Fibroblast of the aortic adventitia (primary cell): ENCODE data around the gene GPSM3. TPM values are rescaled to one million over a fixed set of nuclear protein-coding genes. Genes with fewer than 3 reads are reported as not detected.

ENCODE experiments used
- small RNA-seq: library from RNA; depleted of rRNA; stranded (forward); fragments of <200 nt; gene quantifications from one replicate; pipeline ENCODE3, GENCODE V24; 2012
- total RNA-seq: library from RNA; depleted of rRNA; stranded (reverse); fragments of >200 nt; gene quantifications from 2 replicates; pipeline ENCODE4 v1.2.3, GENCODE V29; 2012; ENCODE audit warnings: low replicate concordance

The GPSM3 gene
- total RNA-seq, 1 donor, result 0.90 TPM

Small RNA genes lying within 50 kb of the gene (small RNA-seq; reads per million reads assigned to genes)
- gene AL662884.1, result not detected
- not detected for gene MIR6833

Other genes with a start within 250 kb of the GPSM3 start
- 32.9 and 39.1 TPM in 2 replicates for gene CFB, start 246.5 kb downstream of the GPSM3 start, total RNA-seq
- 36.6 and 109 TPM in 2 replicates for gene NELFE, start 233.7 kb downstream of the GPSM3 start, total RNA-seq
- 30.7 and 42.8 TPM in 2 replicates for gene SKIC2, start 233.5 kb downstream of the GPSM3 start, total RNA-seq
- gene DXO, start 220.5 kb downstream of the GPSM3 start, total RNA-seq, result 15.9 and 28.8 TPM in 2 replicates
- 5.2 and 33.5 TPM in 2 replicates for gene C4A, start 210.6 kb downstream of the GPSM3 start, total RNA-seq
- gene C4B, start 177.8 kb downstream of the GPSM3 start, total RNA-seq, result 4.1 and 19.4 TPM in 2 replicates
- 0.09 and 1.3 TPM in 2 replicates for gene CYP21A2, start 154.2 kb downstream of the GPSM3 start, total RNA-seq
- gene TNXB, start 83.3 kb downstream of the GPSM3 start, total RNA-seq, result 54.0 and 315 TPM in 2 replicates
- 23.8 and 40.6 TPM in 2 replicates for gene ATF6B, start 64.4 kb downstream of the GPSM3 start, total RNA-seq
- gene FKBPL, start 62.4 kb downstream of the GPSM3 start, total RNA-seq, result 5.6 and 7.9 TPM in 2 replicates
- 0.41 and 0.54 TPM in 2 replicates for gene PRRT1, start 40.7 kb downstream of the GPSM3 start, total RNA-seq
- gene PPT2, start 38.5 kb downstream of the GPSM3 start, total RNA-seq, result 7.1 and 30.2 TPM in 2 replicates
- 0.16 and 0.72 TPM in 2 replicates for gene EGFL8, start 28.0 kb downstream of the GPSM3 start, total RNA-seq
- gene AGPAT1, start 16.6 kb downstream of the GPSM3 start, total RNA-seq, result 19.1 and 41.1 TPM in 2 replicates
- gene RNF5, start 14.2 kb downstream of the GPSM3 start, total RNA-seq, result 13.2 and 43.5 TPM in 2 replicates
- 0.16 and 0.18 TPM in 2 replicates for gene AGER, start 8.4 kb downstream of the GPSM3 start, total RNA-seq
- gene PBX2, start 2.4 kb downstream of the GPSM3 start, total RNA-seq, result 6.5 and 19.6 TPM in 2 replicates
- 1.1 and 2.2 TPM in 2 replicates for gene NOTCH4, start 31.4 kb upstream of the GPSM3 start, total RNA-seq
- gene TSBP1, start 179.3 kb upstream of the GPSM3 start, total RNA-seq, result not detected in 2 replicates
- not detected in 2 replicates for gene BTNL2, start 214.5 kb upstream of the GPSM3 start, total RNA-seq
- 0.45 TPM in 1 of 2 replicates, not detected in the other for gene HLA-DRA, start 247.2 kb upstream of the GPSM3 start, total RNA-seq